Heart left ventricle (tissue), 16 donors: Measurements from ENCODE around the gene AGT. TPM values are rescaled to one million over a fixed set of nuclear protein-coding genes. Genes with fewer than 3 reads are reported as not detected.
A peak's percentile ranks its signal among the peaks of the same experiment; 100 is the strongest.
"Not testable (repeated sequence)": the region's sequence is repeated elsewhere in the genome, so short reads cannot be mapped to it uniquely, and the experiment has no call there.

Experiments used
- ATAC-seq, 4 donors: fragments of 200-7000 bp; cut with Tn5 transposase; one replicate each; pipeline ENCODE4 v1.9.1; 2020 to 2022; ENCODE audit warnings: moderate library complexity in 4 of 4, mild to moderate bottlenecking in 3 of 4, moderate number of reproducible peaks in 1 of 4
- DNase-seq, 5 donors: peaks; one replicate each; pipeline ENCODE4 v3.0.0-alpha.2; 2020
- H3K27ac ChIP-seq, 12 donors: fragments of 200-600 bp; sonication (generic) in 4 of 12; one replicate each; pipeline versions ENCODE4 v1.5.0 to v1.8.0; 2016 to 2022; ENCODE audit warnings: mild to moderate bottlenecking in 2 of 12
- H3K27me3 ChIP-seq, 9 donors: fragments of 200-600 bp; sonication (generic) in 2 of 9; one replicate each; pipeline versions ENCODE4 v1.5.1 to v1.8.0; 2016 to 2022; ENCODE audit warnings: mild to moderate bottlenecking in 3 of 9
- H3K36me3 ChIP-seq, 9 donors: fragments of 200-600 bp; sonication (generic) in 2 of 9; one replicate each; pipeline versions ENCODE4 v1.5.0 to v1.8.0; 2018 to 2022; ENCODE audit warnings: mild to moderate bottlenecking in 2 of 9
- H3K4me1 ChIP-seq, 12 donors: fragments of 200-600 bp; sonication (generic) in 4 of 12; one replicate each; pipeline versions ENCODE4 v1.5.0 to v1.8.0; 2016 to 2022; ENCODE audit warnings: mild to moderate bottlenecking in 3 of 12
- H3K4me3 ChIP-seq, 12 donors: fragments of 200-600 bp; sonication (generic) in 4 of 12; one replicate each; pipeline versions ENCODE4 v1.5.0 to v1.8.0; 2017 to 2022; ENCODE audit warnings: mild to moderate bottlenecking in 9 of 12, moderate library complexity in 4 of 12
- H3K9me3 ChIP-seq, 12 donors: fragments of 200-600 bp; sonication (generic) in 4 of 12; one replicate each; pipeline versions ENCODE4 v1.5.0 to v1.8.0; 2016 to 2022; ENCODE audit warnings: mild to moderate bottlenecking in 1 of 12
- POLR2A ChIP-seq, 2 donors: fragments of 450-650 bp; IDR thresholded peaks; one replicate each; pipeline ENCODE4 v1.6.1; 2017; ENCODE audit warnings: antibody characterized with exemption in 2 of 2, mild to moderate bottlenecking in 2 of 2, moderate library complexity in 2 of 2
- WGBS, 4 donors: extraction: QIAGEN DNeasy Blood & Tissue Kit in 2 of 4; methylation state at CpG; one replicate each; pipeline versions ENCODE4 v1.1.5 to v1.1.7; 2013 to 2018; 5-methylcytosine and 5-hydroxymethylcytosine counted together
- intact Hi-C, 10 donors: fragments of 100-400 bp; cut with DNase I; formaldehyde crosslinking; loops; one replicate each; pipeline versions ENCODE4 v1.11.1 to v1.14.2; 2022
- polyA plus RNA-seq, 2 donors: library from polyadenylated mRNA; stranded (reverse); fragments of 200-250 nt; gene quantifications; one replicate each; pipeline ENCODE4 v1.2.3, GENCODE V29; 2013
- total RNA-seq, 9 donors: library from RNA; depleted of rRNA in 2 of 9; stranded (reverse); fragments of >200 nt in 2 of 9; fragmentation: NEBNext Ultra II Directional in 3 of 9; extraction: Animal tissue kit (Norgen Biotek cat#: 25700) in 3 of 9; gene quantifications; one replicate each; pipeline versions ENCODE4 v1.1.0 to v1.2.4, GENCODE V29; 2016 to 2023
- TF ChIP-seq, protein P1 (sequence below), 12 donors: fragments of 200-600 bp; sonication (generic) in 4 of 12; IDR thresholded peaks; one replicate each; pipeline versions ENCODE4 v1.5.0 to v1.8.0; 2018 to 2022; ENCODE audit warnings: antibody characterized with exemption in 12 of 12, mild to moderate bottlenecking in 5 of 12
- donor health status: ischemic (EF 13 %, LVEDD 7.1; RV severe dilation, severe dysfunction).
- donor health status: healthy with polysubstance abuse.
- donor health status: DM: no; HTN: yes; CAD: no.
- donor health status: DM: no; HTN: no; CAD: no.
- donor health status: ischemic (EF 25% LVEDD 6.9; RV normal size, moderate dysfunction).
- donor health status: ischemic (EF 25% LVEDD 5.7; RV mildly dilated, moderate dysfunction).
- donor health status: healthy.
- donor health status: DM: yes; HTN: yes; CAD: no.
- donor health status: ischemic (EF 35%, LVEDD 5.7; RV mildly dilated, moderate dysfunction).
- donor health status: nonischemic (EF 11% LVEDD 7.7; RV severe dilation, severe dysfunction).
- donor health status: DM: yes; HTN: yes; CAD: no.
- donor health status: PGD.
- donor health status: ischemic (EF 29% LVEDD 5.4; RV normal size, mild dysfunction).
- donor health status: nonischemic (EF 23%, LVEDD 6.1; RV moderate dilation, normal function).

AGT gene
- total and polyA plus RNA-seq, 11 donors: 37.1 to 182 (median 69.8) TPM

GRCh38 chr1:230717251-230717650 lies 3.3 kb upstream of the AGT start:
- H3K27ac ChIP-seq: no peak overlapping the region
- peaks cover 0 to 32% (median 14%) of the 10 kb centered on the region in 12 donors for H3K4me1 ChIP-seq
- no peaks in the 10 kb centered on the region for H3K27me3 ChIP-seq
- no peaks in the 10 kb centered on the region for H3K9me3 ChIP-seq
- DNase-seq (no peak), ATAC-seq (no peak)
- intact Hi-C loops: no loop called here
- no peak overlapping the region for H3K4me3 ChIP-seq
- 63 to 81% (median 78%) methylated on average over 1 of the region's 1 CpG for WGBS, 4 donors
- no peaks in the 10 kb centered on the region for H3K36me3 ChIP-seq
- TF ChIP-seq, protein P1, sequence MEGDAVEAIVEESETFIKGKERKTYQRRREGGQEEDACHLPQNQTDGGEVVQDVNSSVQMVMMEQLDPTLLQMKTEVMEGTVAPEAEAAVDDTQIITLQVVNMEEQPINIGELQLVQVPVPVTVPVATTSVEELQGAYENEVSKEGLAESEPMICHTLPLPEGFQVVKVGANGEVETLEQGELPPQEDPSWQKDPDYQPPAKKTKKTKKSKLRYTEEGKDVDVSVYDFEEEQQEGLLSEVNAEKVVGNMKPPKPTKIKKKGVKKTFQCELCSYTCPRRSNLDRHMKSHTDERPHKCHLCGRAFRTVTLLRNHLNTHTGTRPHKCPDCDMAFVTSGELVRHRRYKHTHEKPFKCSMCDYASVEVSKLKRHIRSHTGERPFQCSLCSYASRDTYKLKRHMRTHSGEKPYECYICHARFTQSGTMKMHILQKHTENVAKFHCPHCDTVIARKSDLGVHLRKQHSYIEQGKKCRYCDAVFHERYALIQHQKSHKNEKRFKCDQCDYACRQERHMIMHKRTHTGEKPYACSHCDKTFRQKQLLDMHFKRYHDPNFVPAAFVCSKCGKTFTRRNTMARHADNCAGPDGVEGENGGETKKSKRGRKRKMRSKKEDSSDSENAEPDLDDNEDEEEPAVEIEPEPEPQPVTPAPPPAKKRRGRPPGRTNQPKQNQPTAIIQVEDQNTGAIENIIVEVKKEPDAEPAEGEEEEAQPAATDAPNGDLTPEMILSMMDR (IDR thresholded peaks at IDR 0.05): no peak
- no peak for TF ChIP-seq POLR2A (IDR thresholded peaks at IDR 0.05)

DNA sequence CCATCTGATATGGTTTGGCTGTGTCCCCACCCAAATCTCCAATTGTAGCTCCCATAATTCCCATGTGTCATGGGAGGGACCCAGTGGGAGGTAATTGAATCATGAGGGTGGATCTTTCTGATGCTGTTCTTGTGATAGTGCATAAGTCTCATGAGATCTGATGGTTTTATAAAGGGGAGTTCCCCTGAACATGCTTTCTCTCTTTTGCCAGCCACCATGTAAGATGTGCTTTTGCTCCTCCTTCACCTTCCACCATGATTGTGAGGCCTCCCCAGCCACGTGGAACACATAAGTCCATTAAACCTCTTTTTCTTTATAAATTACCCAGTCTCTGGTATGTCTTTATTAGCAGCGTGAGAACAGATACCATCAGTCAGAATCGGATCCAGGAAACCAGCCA lies 2.5 kb upstream of the AGT start:
- H3K4me3 ChIP-seq, H3K27me3 ChIP-seq, H3K27ac ChIP-seq, H3K36me3 ChIP-seq, ATAC-seq, intact Hi-C loops, H3K9me3 ChIP-seq, DNase-seq: not testable (repeated sequence)
- H3K4me1 ChIP-seq: peaks cover 0 to 37% (median 16%) of the 10 kb centered on the region in 12 donors
- 55 to 75% (median 68%) methylated on average over 3 of the region's 3 CpGs for WGBS, 4 donors

DNA sequence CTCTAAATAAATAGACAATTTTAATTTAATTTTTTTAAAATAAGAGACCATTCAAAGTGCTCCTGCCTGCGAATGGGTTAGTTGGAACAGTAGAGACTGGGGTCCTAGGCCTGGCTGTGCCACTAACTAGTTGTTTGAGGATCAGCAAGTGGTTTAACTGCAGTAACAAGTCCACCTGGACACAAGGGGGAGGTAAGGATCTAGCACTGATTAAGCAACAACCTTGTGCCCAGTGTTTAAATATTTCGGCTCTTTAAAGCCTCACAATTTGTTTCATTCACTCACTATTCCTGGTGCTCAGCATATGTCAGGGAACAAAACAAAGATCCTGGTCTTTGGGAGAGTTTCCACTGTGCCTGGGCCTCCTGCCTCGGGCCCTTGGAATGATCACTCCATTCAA lies 1.6 kb upstream of the AGT start:
- WGBS, 4 donors: 79 to 94% (median 89%) methylated on average over 3 of the region's 3 CpGs
- Histone ChIP-seq H3K9me3 (no peaks in the 10 kb centered on the region), H3K36me3 (peaks cover 0 to under 1% (median 0%) of the 10 kb centered on the region in 9 donors), H3K27me3 (no peaks in the 10 kb centered on the region), H3K4me1 (peaks cover 0 to 43% (median 17%) of the 10 kb centered on the region in 12 donors), H3K27ac (peak overlapping the region in 5 of 12 donors; percentile 21 to 89 (median 84)), H3K4me3 (no peak overlapping the region)
- no peak for DNase-seq
- no peak for ATAC-seq
- intact Hi-C loops: no loop called here
- TF ChIP-seq POLR2A (IDR thresholded peaks at IDR 0.05): no peak
- TF ChIP-seq, protein P1 (IDR thresholded peaks at IDR 0.05): no peak

DNA sequence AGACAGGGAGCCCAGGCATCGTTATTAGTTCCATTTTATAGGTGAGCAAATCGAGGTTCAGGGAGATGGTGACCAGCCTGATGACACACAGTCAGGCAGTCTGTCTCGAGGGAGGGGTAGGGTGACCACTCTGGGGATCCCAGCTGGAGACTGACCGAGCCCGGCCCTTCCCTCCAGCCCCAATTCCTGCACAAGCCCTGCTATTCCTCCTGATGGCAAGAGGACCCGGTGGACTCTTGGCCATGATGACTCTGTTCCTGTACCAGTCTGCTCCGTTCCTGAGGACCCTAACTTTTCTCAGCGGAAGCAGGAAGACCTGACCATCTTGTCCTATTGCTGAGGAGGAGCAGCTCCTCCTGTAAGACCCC lies 391 bp downstream of the AGT start:
- Histone ChIP-seq H3K4me3 (peak overlapping the region; percentile 18 to 76 (median 52)), H3K9me3 (no peaks in the 10 kb centered on the region), H3K27ac (peak overlapping the region; percentile 54 to 93 (median 82)), H3K36me3 (peaks cover 0 to 18% (median 0%) of the 10 kb centered on the region in 9 donors), H3K4me1 (peaks cover 0 to 54% (median 17%) of the 10 kb centered on the region in 12 donors), H3K27me3 (no peaks in the 10 kb centered on the region)
- WGBS, 4 donors: 29 to 62% (median 55%) methylated on average over 7 to 8 of the region's 8 CpGs
- TF ChIP-seq, protein P1 (IDR thresholded peaks at IDR 0.05): no peak
- no peak for TF ChIP-seq POLR2A (IDR thresholded peaks at IDR 0.05)
- intact Hi-C loops: loop anchor here in 2 of 10 donors (5.0 kb wide), 2 partner anchors 44 to 59 kb away; no protein-coding TSS in a partner anchor
- ATAC-seq (peak in 1 of 4 donors; percentile 18), DNase-seq (no peak)

- no peak for TF ChIP-seq POLR2A (IDR thresholded peaks at IDR 0.05)
- TF ChIP-seq, protein P1 (IDR thresholded peaks at IDR 0.05): no peak
- peaks cover 0 to 54% (median 17%) of the 10 kb centered on the region in 12 donors for H3K4me1 ChIP-seq
- intact Hi-C loops: loop anchor here in 2 of 10 donors (5.0 kb wide), 2 partner anchors 44 to 59 kb away; no protein-coding TSS in a partner anchor
- no peak for ATAC-seq
- peak overlapping the region; percentile 54 to 93 (median 82) for H3K27ac ChIP-seq
- H3K9me3 ChIP-seq: no peaks in the 10 kb centered on the region
- H3K4me3 ChIP-seq: peak overlapping the region; percentile 18 to 76 (median 52)
- H3K27me3 ChIP-seq: no peaks in the 10 kb centered on the region
- DNase-seq: no peak
- H3K36me3 ChIP-seq: peaks cover 0 to 18% (median 0%) of the 10 kb centered on the region in 9 donors
- WGBS, 4 donors: 61 to 75% (median 70%) methylated on average over 7 of the region's 7 CpGs
These were observed 784 bp downstream of the AGT start for GRCh38 chr1:230713138-230713537.
